OCI-LY7 (cell line): ENCODE results near the gene XPNPEP1.

Experiments
- EZH2phosphoT487 ChIP-seq: fragments of 200-600 bp; sonication (generic); IDR thresholded peaks from 2 replicates; pipeline ENCODE4 v1.6.1; 2018; ENCODE audit warnings: low read depth, borderline replicate concordance, mild to moderate bottlenecking, mixed run types, antibody characterized with exemption, low read length, moderate library complexity, mixed read lengths
- TF ChIP-seq, protein P1 (sequence below): fragments of 200-600 bp; sonication (generic); conservative IDR thresholded peaks from 2 replicates; pipeline ENCODE4 v1.5.1; 2014; ENCODE audit warnings: mild to moderate bottlenecking, antibody characterized with exemption, low read length, moderate library complexity, mixed read lengths

DNA sequence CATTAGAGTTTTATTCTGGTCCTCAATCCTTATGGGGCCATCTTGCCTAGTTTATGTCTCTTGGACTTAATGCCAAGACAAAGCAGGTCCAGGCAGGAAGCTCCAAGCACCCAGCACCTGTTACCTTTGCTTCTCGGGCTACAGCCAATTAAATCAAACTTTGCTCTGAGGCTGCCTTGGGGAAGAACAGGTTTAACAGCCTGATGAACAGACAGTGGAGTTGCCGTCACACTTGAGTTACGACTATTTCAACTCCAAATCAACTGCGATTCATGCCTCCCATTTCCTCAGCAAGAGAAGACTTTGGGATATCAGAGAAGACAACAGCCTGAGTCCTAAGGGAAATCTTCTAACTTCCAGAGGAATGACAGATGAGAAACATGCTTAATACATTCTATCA lies 62.2 kb downstream of the XPNPEP1 start:
- TF ChIP-seq EZH2phosphoT487: no peak
- TF ChIP-seq, protein P1, sequence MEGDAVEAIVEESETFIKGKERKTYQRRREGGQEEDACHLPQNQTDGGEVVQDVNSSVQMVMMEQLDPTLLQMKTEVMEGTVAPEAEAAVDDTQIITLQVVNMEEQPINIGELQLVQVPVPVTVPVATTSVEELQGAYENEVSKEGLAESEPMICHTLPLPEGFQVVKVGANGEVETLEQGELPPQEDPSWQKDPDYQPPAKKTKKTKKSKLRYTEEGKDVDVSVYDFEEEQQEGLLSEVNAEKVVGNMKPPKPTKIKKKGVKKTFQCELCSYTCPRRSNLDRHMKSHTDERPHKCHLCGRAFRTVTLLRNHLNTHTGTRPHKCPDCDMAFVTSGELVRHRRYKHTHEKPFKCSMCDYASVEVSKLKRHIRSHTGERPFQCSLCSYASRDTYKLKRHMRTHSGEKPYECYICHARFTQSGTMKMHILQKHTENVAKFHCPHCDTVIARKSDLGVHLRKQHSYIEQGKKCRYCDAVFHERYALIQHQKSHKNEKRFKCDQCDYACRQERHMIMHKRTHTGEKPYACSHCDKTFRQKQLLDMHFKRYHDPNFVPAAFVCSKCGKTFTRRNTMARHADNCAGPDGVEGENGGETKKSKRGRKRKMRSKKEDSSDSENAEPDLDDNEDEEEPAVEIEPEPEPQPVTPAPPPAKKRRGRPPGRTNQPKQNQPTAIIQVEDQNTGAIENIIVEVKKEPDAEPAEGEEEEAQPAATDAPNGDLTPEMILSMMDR: no peak
